Gastroesophageal sphincter (tissue), 3 donors: ENCODE results near the gene ZNF841.

Experiments
- CTCF ChIP-seq, 4 experiments: fragments of 200-600 bp in 2 of 4; fragments of 450-650 bp in 2 of 4; sonication (generic) in 1 of 4; IDR thresholded peaks; one replicate each; pipeline ENCODE4 v1.5.1; 2017 to 2019; ENCODE audit warnings: antibody characterized with exemption in 4 of 4, mild to moderate bottlenecking in 2 of 4, moderate library complexity in 2 of 4
- EP300 ChIP-seq: sonication (generic); formaldehyde crosslinking; IDR thresholded peaks from one replicate; pipeline ENCODE4 v1.6.1; 2017; ENCODE audit warnings: antibody characterized with exemption, mild to moderate bottlenecking
- POLR2A ChIP-seq, 2 donors: fragments of 450-650 bp; IDR thresholded peaks; one replicate each; pipeline ENCODE4 v1.6.1; 2017; ENCODE audit warnings: antibody characterized with exemption in 2 of 2, mild to moderate bottlenecking in 2 of 2, moderate library complexity in 1 of 2

GRCh38 chr19:52101866-52102562, 6.4 kb upstream of the ZNF841 start:
- TF ChIP-seq CTCF (IDR thresholded peaks at IDR 0.05) (no peak), POLR2A (IDR thresholded peaks at IDR 0.05) (no peak), EP300 (no peak)
